ENCODE results near the gene NPBWR2. TPM values are rescaled to one million over a fixed set of nuclear protein-coding genes. Genes with fewer than 3 reads are reported as not detected.

The NPBWR2 gene
- total and polyA plus RNA-seq, 4 donors: not detected

- TF ChIP-seq GABPA (IDR thresholded peaks at IDR 0.05 in 1 of 2, conservative IDR thresholded peaks at IDR 0.05 in 1 of 2): no peak
- TF ChIP-seq, protein P1, sequence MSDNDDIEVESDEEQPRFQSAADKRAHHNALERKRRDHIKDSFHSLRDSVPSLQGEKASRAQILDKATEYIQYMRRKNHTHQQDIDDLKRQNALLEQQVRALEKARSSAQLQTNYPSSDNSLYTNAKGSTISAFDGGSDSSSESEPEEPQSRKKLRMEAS (IDR thresholded peaks at IDR 0.05): no peak
- no peak for TF ChIP-seq TAF1 (conservative IDR thresholded peaks at IDR 0.05)
- TF ChIP-seq HNF4G (IDR thresholded peaks at IDR 0.05): no peak
- no peak for TF ChIP-seq SP1 (IDR thresholded peaks at IDR 0.05)
- TF ChIP-seq FOXA2 (IDR thresholded peaks at IDR 0.05): no peak
- TF ChIP-seq, protein P2, sequence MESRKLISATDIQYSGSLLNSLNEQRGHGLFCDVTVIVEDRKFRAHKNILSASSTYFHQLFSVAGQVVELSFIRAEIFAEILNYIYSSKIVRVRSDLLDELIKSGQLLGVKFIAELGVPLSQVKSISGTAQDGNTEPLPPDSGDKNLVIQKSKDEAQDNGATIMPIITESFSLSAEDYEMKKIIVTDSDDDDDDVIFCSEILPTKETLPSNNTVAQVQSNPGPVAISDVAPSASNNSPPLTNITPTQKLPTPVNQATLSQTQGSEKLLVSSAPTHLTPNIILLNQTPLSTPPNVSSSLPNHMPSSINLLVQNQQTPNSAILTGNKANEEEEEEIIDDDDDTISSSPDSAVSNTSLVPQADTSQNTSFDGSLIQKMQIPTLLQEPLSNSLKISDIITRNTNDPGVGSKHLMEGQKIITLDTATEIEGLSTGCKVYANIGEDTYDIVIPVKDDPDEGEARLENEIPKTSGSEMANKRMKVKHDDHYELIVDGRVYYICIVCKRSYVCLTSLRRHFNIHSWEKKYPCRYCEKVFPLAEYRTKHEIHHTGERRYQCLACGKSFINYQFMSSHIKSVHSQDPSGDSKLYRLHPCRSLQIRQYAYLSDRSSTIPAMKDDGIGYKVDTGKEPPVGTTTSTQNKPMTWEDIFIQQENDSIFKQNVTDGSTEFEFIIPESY (IDR thresholded peaks at IDR 0.05): no peak
- TF ChIP-seq JUND (IDR thresholded peaks at IDR 0.05): no peak
- TF ChIP-seq ATF3 (IDR thresholded peaks at IDR 0.05): no peak
- no peak for TF ChIP-seq HNF4A (conservative IDR thresholded peaks at IDR 0.05)
- TF ChIP-seq, protein P3, sequence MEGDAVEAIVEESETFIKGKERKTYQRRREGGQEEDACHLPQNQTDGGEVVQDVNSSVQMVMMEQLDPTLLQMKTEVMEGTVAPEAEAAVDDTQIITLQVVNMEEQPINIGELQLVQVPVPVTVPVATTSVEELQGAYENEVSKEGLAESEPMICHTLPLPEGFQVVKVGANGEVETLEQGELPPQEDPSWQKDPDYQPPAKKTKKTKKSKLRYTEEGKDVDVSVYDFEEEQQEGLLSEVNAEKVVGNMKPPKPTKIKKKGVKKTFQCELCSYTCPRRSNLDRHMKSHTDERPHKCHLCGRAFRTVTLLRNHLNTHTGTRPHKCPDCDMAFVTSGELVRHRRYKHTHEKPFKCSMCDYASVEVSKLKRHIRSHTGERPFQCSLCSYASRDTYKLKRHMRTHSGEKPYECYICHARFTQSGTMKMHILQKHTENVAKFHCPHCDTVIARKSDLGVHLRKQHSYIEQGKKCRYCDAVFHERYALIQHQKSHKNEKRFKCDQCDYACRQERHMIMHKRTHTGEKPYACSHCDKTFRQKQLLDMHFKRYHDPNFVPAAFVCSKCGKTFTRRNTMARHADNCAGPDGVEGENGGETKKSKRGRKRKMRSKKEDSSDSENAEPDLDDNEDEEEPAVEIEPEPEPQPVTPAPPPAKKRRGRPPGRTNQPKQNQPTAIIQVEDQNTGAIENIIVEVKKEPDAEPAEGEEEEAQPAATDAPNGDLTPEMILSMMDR (IDR thresholded peaks at IDR 0.05; ENCODE audit: low read depth, low read length, missing input control): no peak
- TF ChIP-seq, protein P4, sequence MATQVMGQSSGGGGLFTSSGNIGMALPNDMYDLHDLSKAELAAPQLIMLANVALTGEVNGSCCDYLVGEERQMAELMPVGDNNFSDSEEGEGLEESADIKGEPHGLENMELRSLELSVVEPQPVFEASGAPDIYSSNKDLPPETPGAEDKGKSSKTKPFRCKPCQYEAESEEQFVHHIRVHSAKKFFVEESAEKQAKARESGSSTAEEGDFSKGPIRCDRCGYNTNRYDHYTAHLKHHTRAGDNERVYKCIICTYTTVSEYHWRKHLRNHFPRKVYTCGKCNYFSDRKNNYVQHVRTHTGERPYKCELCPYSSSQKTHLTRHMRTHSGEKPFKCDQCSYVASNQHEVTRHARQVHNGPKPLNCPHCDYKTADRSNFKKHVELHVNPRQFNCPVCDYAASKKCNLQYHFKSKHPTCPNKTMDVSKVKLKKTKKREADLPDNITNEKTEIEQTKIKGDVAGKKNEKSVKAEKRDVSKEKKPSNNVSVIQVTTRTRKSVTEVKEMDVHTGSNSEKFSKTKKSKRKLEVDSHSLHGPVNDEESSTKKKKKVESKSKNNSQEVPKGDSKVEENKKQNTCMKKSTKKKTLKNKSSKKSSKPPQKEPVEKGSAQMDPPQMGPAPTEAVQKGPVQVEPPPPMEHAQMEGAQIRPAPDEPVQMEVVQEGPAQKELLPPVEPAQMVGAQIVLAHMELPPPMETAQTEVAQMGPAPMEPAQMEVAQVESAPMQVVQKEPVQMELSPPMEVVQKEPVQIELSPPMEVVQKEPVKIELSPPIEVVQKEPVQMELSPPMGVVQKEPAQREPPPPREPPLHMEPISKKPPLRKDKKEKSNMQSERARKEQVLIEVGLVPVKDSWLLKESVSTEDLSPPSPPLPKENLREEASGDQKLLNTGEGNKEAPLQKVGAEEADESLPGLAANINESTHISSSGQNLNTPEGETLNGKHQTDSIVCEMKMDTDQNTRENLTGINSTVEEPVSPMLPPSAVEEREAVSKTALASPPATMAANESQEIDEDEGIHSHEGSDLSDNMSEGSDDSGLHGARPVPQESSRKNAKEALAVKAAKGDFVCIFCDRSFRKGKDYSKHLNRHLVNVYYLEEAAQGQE (IDR thresholded peaks at IDR 0.05): no peak
- TF ChIP-seq FOXA1 (IDR thresholded peaks at IDR 0.05): no peak
- TF ChIP-seq RAD21 (IDR thresholded peaks at IDR 0.05): no peak
- TF ChIP-seq EGR1 (IDR thresholded peaks at IDR 0.05; ENCODE audit: low read depth in 2 of 2): no peak
- no peak for TF ChIP-seq YY1 (IDR thresholded peaks at IDR 0.05)
- DNase-seq (ENCODE audit: low spot score): no peak
- Histone ChIP-seq H3K27me3 (ENCODE audit: control insufficient read depth in 4 of 4, insufficient read depth in 4 of 4, low read length in 3 of 4) (peaks cover 0 to 5% (median under 1%) of the 10 kb centered on the region in 4 donors), H3K9ac (ENCODE audit: low read depth in 1 of 2, low read length in 2 of 2) (no peak overlapping the region), H3K27ac (ENCODE audit: low read depth in 1 of 2, low read length in 2 of 2) (no peak overlapping the region), H3K4me3 (ENCODE audit: low read depth in 1 of 3, low read length in 3 of 3) (no peak overlapping the region), H3K9me3 (ENCODE audit: control insufficient read depth in 4 of 4, low read length in 3 of 4) (no peaks in the 10 kb centered on the region), H3K4me1 (ENCODE audit: control insufficient read depth in 4 of 4, insufficient read depth in 4 of 4, low read length in 3 of 4) (peaks cover 0 to 6% (median 3%) of the 10 kb centered on the region in 4 donors), H3K36me3 (ENCODE audit: control insufficient read depth in 4 of 4, insufficient read depth in 3 of 4, low read depth in 1 of 4, low read length in 3 of 4) (no peaks in the 10 kb centered on the region)
- 81% methylated on average over 14 of the region's 14 CpGs for WGBS
Observed at GRCh38 chr20:64099880-64100565, 7.3 kb downstream of the NPBWR2 start.

All from liver (tissue), 9 donors.